Glutamatergic neuron (in vitro differentiated cells): ENCODE measurements around the gene IQSEC2. TPM values are rescaled to one million over a fixed set of nuclear protein-coding genes. Genes with fewer than 3 reads are reported as not detected.

Experiments used
- DNase-seq: peaks from one replicate; pipeline ENCODE4 v3.0.0; 2022
- H3K27ac Mint-ChIP-seq: one replicate; pipeline ENCODE4 v1.8.0; 2020; ENCODE audit warnings: mild to moderate bottlenecking, mixed read lengths, inconsistent platforms; ENCODE audit not compliant: unreplicated experiment
- H3K27me3 Mint-ChIP-seq: one replicate; pipeline ENCODE4 v1.8.0; 2020; ENCODE audit warnings: mild to moderate bottlenecking, moderate library complexity, mixed read lengths, inconsistent platforms; ENCODE audit not compliant: unreplicated experiment
- H3K36me3 Mint-ChIP-seq: one replicate; pipeline ENCODE4 v1.8.0; 2020; ENCODE audit warnings: mild to moderate bottlenecking, mixed read lengths, inconsistent platforms; ENCODE audit not compliant: unreplicated experiment
- H3K4me1 Mint-ChIP-seq: one replicate; pipeline ENCODE4 v1.8.0; 2020; ENCODE audit warnings: mild to moderate bottlenecking, low read depth, mixed read lengths, inconsistent platforms; ENCODE audit not compliant: unreplicated experiment
- H3K4me3 Mint-ChIP-seq: one replicate; pipeline ENCODE4 v1.8.0; 2020; ENCODE audit warnings: mild to moderate bottlenecking, mixed read lengths, inconsistent platforms; ENCODE audit not compliant: unreplicated experiment
- H3K9me3 Mint-ChIP-seq: one replicate; pipeline ENCODE4 v1.8.0; 2020; ENCODE audit warnings: mild to moderate bottlenecking, moderate library complexity, mixed read lengths, inconsistent platforms; ENCODE audit not compliant: unreplicated experiment
- total RNA-seq: library from RNA; stranded (reverse); fragmentation: NEBNext Ultra II Directional; extraction: Animal tissue kit (Norgen Biotek cat#: 25700); gene quantifications from one replicate; pipeline ENCODE4 v1.2.1, GENCODE V29; 2021; ENCODE audit not compliant: unreplicated experiment
- TF ChIP-seq, protein P1 (sequence below): fragments of 200-600 bp; sonication (generic); IDR thresholded peaks from one replicate; pipeline ENCODE4 v1.5.0; 2021; ENCODE audit not compliant: partially characterized antibody, unreplicated experiment

The IQSEC2 gene
- total RNA-seq, 1 donor from 2014 or later: 1.6 TPM

- Mint-ChIP-seq H3K4me3 (no peak overlapping the region), H3K36me3 (no peaks in the 10 kb centered on the region), H3K27me3 (peaks cover 1% of the 10 kb centered on the region), H3K9me3 (peaks cover 2% of the 10 kb centered on the region), H3K4me1 (peaks cover 3% of the 10 kb centered on the region), H3K27ac (no peak overlapping the region)
- DNase-seq: no peak
- TF ChIP-seq, protein P1, sequence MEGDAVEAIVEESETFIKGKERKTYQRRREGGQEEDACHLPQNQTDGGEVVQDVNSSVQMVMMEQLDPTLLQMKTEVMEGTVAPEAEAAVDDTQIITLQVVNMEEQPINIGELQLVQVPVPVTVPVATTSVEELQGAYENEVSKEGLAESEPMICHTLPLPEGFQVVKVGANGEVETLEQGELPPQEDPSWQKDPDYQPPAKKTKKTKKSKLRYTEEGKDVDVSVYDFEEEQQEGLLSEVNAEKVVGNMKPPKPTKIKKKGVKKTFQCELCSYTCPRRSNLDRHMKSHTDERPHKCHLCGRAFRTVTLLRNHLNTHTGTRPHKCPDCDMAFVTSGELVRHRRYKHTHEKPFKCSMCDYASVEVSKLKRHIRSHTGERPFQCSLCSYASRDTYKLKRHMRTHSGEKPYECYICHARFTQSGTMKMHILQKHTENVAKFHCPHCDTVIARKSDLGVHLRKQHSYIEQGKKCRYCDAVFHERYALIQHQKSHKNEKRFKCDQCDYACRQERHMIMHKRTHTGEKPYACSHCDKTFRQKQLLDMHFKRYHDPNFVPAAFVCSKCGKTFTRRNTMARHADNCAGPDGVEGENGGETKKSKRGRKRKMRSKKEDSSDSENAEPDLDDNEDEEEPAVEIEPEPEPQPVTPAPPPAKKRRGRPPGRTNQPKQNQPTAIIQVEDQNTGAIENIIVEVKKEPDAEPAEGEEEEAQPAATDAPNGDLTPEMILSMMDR: no peak
Observed at GRCh38 chrX:53268173-53268572, 13.2 kb downstream of the IQSEC2 start.

DNA sequence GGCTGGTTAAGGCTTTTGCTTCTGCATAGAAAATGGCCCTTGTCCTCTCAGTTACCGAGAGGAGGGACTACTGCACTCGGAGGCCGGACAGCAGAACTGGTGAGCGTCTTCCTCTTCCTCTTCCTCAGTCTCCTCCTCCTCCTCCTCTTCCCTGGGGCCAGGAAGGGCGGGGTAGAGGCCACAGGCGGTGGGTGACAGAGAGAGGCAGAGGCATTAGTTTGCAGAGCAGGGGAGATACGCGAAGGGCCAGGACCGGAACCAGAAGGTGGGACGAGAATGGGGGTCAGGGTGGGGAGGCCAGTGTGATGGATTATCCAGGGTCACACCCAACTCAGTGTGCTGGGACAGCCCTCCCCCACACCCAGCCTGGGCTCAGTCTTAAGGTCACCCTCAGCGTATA lies 14.5 kb downstream of the IQSEC2 start:
- H3K27ac Mint-ChIP-seq: no peak overlapping the region
- no peak for DNase-seq
- peaks cover 6% of the 10 kb centered on the region for H3K4me1 Mint-ChIP-seq
- peaks cover 1% of the 10 kb centered on the region for H3K27me3 Mint-ChIP-seq
- no peak overlapping the region for H3K4me3 Mint-ChIP-seq
- TF ChIP-seq, protein P1: no peak
- peaks cover 2% of the 10 kb centered on the region for H3K9me3 Mint-ChIP-seq
- H3K36me3 Mint-ChIP-seq: no peaks in the 10 kb centered on the region

- Mint-ChIP-seq H3K4me3 (no peak overlapping the region), H3K9me3 (peaks cover 2% of the 10 kb centered on the region), H3K36me3 (no peaks in the 10 kb centered on the region), H3K27ac (no peak overlapping the region), H3K4me1 (peaks cover 6% of the 10 kb centered on the region), H3K27me3 (peaks cover 1% of the 10 kb centered on the region)
- DNase-seq: no peak
- TF ChIP-seq, protein P1: no peak
Observed at GRCh38 chrX:53265771-53266574, 15.4 kb downstream of the IQSEC2 start.

GRCh38 chrX:53263597-53264094 lies 17.7 kb downstream of the IQSEC2 start:
- peaks cover 1% of the 10 kb centered on the region for H3K27me3 Mint-ChIP-seq
- peaks cover 2% of the 10 kb centered on the region for H3K9me3 Mint-ChIP-seq
- H3K27ac Mint-ChIP-seq: no peak overlapping the region
- peaks cover 6% of the 10 kb centered on the region for H3K4me1 Mint-ChIP-seq
- H3K4me3 Mint-ChIP-seq: no peak overlapping the region
- DNase-seq: no peak
- no peaks in the 10 kb centered on the region for H3K36me3 Mint-ChIP-seq
- TF ChIP-seq, protein P1: no peak

DNA sequence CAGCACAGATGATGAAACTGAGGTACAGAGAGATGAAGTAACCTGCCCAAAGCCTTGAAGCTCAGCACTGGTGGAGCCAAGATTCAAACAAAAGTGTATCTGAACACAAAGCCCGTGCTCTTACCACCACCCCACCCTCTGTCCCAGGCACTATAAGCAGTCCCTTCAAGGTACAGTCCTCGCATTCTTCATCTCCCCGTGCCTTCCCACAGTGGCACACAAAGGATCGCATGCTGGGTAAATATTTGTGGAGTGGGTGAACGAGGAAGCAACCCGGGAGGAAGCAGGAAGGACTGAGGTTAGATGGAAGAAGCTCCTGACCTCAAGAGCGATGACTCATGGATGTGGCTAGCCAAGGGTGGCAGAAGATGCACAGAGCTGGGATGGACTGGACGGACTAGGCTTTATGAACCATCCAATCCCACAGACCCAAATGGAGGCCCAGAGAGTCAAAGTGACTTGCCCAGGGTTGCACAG lies 18.4 kb downstream of the IQSEC2 start:
- Mint-ChIP-seq H3K36me3 (no peaks in the 10 kb centered on the region), H3K4me1 (peaks cover 6% of the 10 kb centered on the region), H3K27ac (no peak overlapping the region), H3K27me3 (peaks cover 2% of the 10 kb centered on the region), H3K4me3 (no peak overlapping the region), H3K9me3 (peaks cover 2% of the 10 kb centered on the region)
- DNase-seq: no peak
- TF ChIP-seq, protein P1: no peak
